Gastroesophageal sphincter (tissue), 3 donors: ENCODE data around the gene KCNMA1.

ENCODE experiments used
- CTCF ChIP-seq, 4 experiments: fragments of 200-600 bp in 2 of 4; fragments of 450-650 bp in 2 of 4; sonication (generic) in 1 of 4; IDR thresholded peaks; one replicate each; pipeline ENCODE4 v1.5.1; 2017 to 2019; ENCODE audit warnings: antibody characterized with exemption in 4 of 4, mild to moderate bottlenecking in 2 of 4, moderate library complexity in 2 of 4
- EP300 ChIP-seq: sonication (generic); formaldehyde crosslinking; IDR thresholded peaks from one replicate; pipeline ENCODE4 v1.6.1; 2017; ENCODE audit warnings: antibody characterized with exemption, mild to moderate bottlenecking
- POLR2A ChIP-seq, 2 donors: fragments of 450-650 bp; IDR thresholded peaks; one replicate each; pipeline ENCODE4 v1.6.1; 2017; ENCODE audit warnings: antibody characterized with exemption in 2 of 2, mild to moderate bottlenecking in 2 of 2, moderate library complexity in 1 of 2
- POLR2AphosphoS5 ChIP-seq: sonication (generic); formaldehyde crosslinking; IDR thresholded peaks from one replicate; pipeline ENCODE4 v1.6.1; 2017; ENCODE audit warnings: antibody characterized with exemption

GRCh38 chr10:77032188-77032570, 605.4 kb downstream of the KCNMA1 start:
- TF ChIP-seq CTCF (IDR thresholded peaks at IDR 0.05) (no peak), EP300 (no peak), POLR2AphosphoS5 (no peak), POLR2A (IDR thresholded peaks at IDR 0.05) (no peak)
